Gastrocnemius medialis (tissue), 4 donors: ENCODE results near the gene ZNF622. TPM values are rescaled to one million over a fixed set of nuclear protein-coding genes. Genes with fewer than 3 reads are reported as not detected.

Experiments used
- ATAC-seq, 2 donors: fragments of 150-250 bp; one replicate each; pipeline ENCODE4 v1.9.1; 2016
- DNase-seq, 2 donors: peaks; one replicate each; pipeline ENCODE4 v3.0.0-alpha.2; 2019
- H3K27ac ChIP-seq, 4 donors: fragments of 200-600 bp; sonication (generic); 1 replicate in 1 of 4; 2 replicates in 3 of 4; pipeline ENCODE4 v1.5.1; 2016 to 2018; ENCODE audit warnings: mild to moderate bottlenecking in 2 of 4, moderate library complexity in 1 of 4
- H3K27me3 ChIP-seq, 3 donors: fragments of 200-600 bp; sonication (generic) in 2 of 3; 1 replicate in 1 of 3; 2 replicates in 2 of 3; pipeline versions ENCODE4 v1.5.1 to v1.6.0; 2016 to 2019; ENCODE audit warnings: mild to moderate bottlenecking in 1 of 3, moderate library complexity in 1 of 3
- H3K36me3 ChIP-seq, 2 donors: fragments of 200-600 bp; sonication (generic) in 1 of 2; one replicate each; pipeline ENCODE4 v1.5.1; 2017 to 2018
- H3K4me1 ChIP-seq, 2 donors: fragments of 200-600 bp; sonication (generic) in 1 of 2; one replicate each; pipeline ENCODE4 v1.5.1; 2016 to 2017; ENCODE audit warnings: mild to moderate bottlenecking in 2 of 2
- H3K4me3 ChIP-seq, 4 donors: fragments of 200-600 bp; sonication (generic) in 3 of 4; 1 replicate in 1 of 4; 2 replicates in 3 of 4; pipeline ENCODE4 v1.5.1; 2016 to 2019; ENCODE audit warnings: mild to moderate bottlenecking in 2 of 4
- H3K9me3 ChIP-seq, 3 donors: fragments of 200-600 bp; sonication (generic) in 2 of 3; 1 replicate in 1 of 3; 2 replicates in 2 of 3; pipeline ENCODE4 v1.5.1; 2016 to 2019
- CTCF ChIP-seq, 5 experiments: fragments of 450-650 bp in 3 of 5; fragments of 200-600 bp in 2 of 5; sonication (generic) in 2 of 5; IDR thresholded peaks in 4 of 5; conservative IDR thresholded peaks in 1 of 5; 1 replicate in 4 of 5; 2 replicates in 1 of 5; pipeline ENCODE4 v1.5.1; 2016 to 2019; ENCODE audit warnings: antibody characterized with exemption in 5 of 5, mild to moderate bottlenecking in 3 of 5, moderate library complexity in 3 of 5
- POLR2A ChIP-seq, 2 donors: fragments of 450-650 bp; IDR thresholded peaks; one replicate each; pipeline ENCODE4 v1.6.1; 2017; ENCODE audit warnings: antibody characterized with exemption in 2 of 2, mild to moderate bottlenecking in 2 of 2, moderate library complexity in 2 of 2
- in situ Hi-C, 4 donors: fragments of 200-750 bp; cut with MboI; loops; one replicate each; pipeline versions ENCODE4 v1.15.0 to v1.8.0; 2017; ENCODE audit warnings: low sequenced_read_pairs in 4 of 4
- intact Hi-C: fragments of 100-400 bp; cut with DNase I; formaldehyde crosslinking; loops from one replicate; pipeline ENCODE4 v1.15.1; 2023; ENCODE audit warnings: low total_unique reads
- total RNA-seq, 4 donors: library from RNA; depleted of rRNA; stranded (reverse); fragments of >200 nt; gene quantifications; one replicate each; pipeline versions ENCODE4 v1.1.0 to v1.2.3, GENCODE V29; 2016

The ZNF622 gene
- total RNA-seq, 4 donors from 2014 or later: 44.8 to 150 (median 75.1) TPM

GRCh38 chr5:16464231-16464630, 1.4 kb downstream of the ZNF622 start:
- ATAC-seq (no peak), DNase-seq (no peak)
- Histone ChIP-seq H3K9me3 (no peaks in the 10 kb centered on the region), H3K27ac (peak overlapping the region in 2 of 4 donors; percentile 92 to 94), H3K27me3 (no peaks in the 10 kb centered on the region), H3K4me1 (peaks cover 85 to 86% of the 10 kb centered on the region in 2 donors), H3K36me3 (peaks cover 0 to 22% of the 10 kb centered on the region in 2 donors), H3K4me3 (peak overlapping the region; percentile 78 to 97 (median 92))
- TF ChIP-seq CTCF (IDR thresholded peaks at IDR 0.05 in 4 of 5, conservative IDR thresholded peaks at IDR 0.05 in 1 of 5) (no peak), POLR2A (IDR thresholded peaks at IDR 0.05) (no peak)
- in situ Hi-C loops: loop anchor here in 3 of 4 donors (25.0 kb wide), 2 partner anchors 323 to 723 kb away; no protein-coding TSS in a partner anchor
- intact Hi-C loops: loop anchor here (2.0 to 10.0 kb wide), 2 partner anchors 87 to 471 kb away; partner anchors contain the start of gene MYO10

- Histone ChIP-seq H3K4me1 (peaks cover 84 to 86% of the 10 kb centered on the region in 2 donors), H3K36me3 (peaks cover 0 to 29% of the 10 kb centered on the region in 2 donors), H3K27me3 (no peaks in the 10 kb centered on the region), H3K9me3 (no peaks in the 10 kb centered on the region), H3K4me3 (no peak overlapping the region), H3K27ac (peak overlapping the region in 3 of 4 donors; percentile 29 to 92 (median 76))
- ATAC-seq: peak; percentile 12 to 22
- in situ Hi-C loops: loop anchor here in 3 of 4 donors (25.0 kb wide), 2 partner anchors 326 to 726 kb away; no protein-coding TSS in a partner anchor
- DNase-seq: no peak
- TF ChIP-seq POLR2A (IDR thresholded peaks at IDR 0.05) (peak in 1 of 2 donors; percentile 32), CTCF (IDR thresholded peaks at IDR 0.05 in 4 of 5, conservative IDR thresholded peaks at IDR 0.05 in 1 of 5) (no peak)
- intact Hi-C loops: loop anchor here (10.0 kb wide), 1 partner anchor 473 kb away; the partner anchor contains the start of gene MYO10
These were observed 3.8 kb downstream of the ZNF622 start for GRCh38 chr5:16461782-16462181.

GRCh38 chr5:16461026-16461425, 4.6 kb downstream of the ZNF622 start:
- no peak for TF ChIP-seq CTCF (IDR thresholded peaks at IDR 0.05 in 4 of 5, conservative IDR thresholded peaks at IDR 0.05 in 1 of 5)
- TF ChIP-seq POLR2A (IDR thresholded peaks at IDR 0.05): no peak
- Histone ChIP-seq H3K36me3 (peaks cover 0 to 29% of the 10 kb centered on the region in 2 donors), H3K27ac (peak overlapping the region in 2 of 4 donors; percentile 76 to 92), H3K27me3 (no peaks in the 10 kb centered on the region), H3K4me3 (no peak overlapping the region), H3K9me3 (no peaks in the 10 kb centered on the region), H3K4me1 (peaks cover 85 to 88% of the 10 kb centered on the region in 2 donors)
- no peak for ATAC-seq
- DNase-seq: no peak
- intact Hi-C loops (loop anchor here (10.0 kb wide), 1 partner anchor 474 kb away; the partner anchor contains the start of gene MYO10), in situ Hi-C loops (loop anchor here in 3 of 4 donors (25.0 kb wide), 2 partner anchors 326 to 726 kb away; no protein-coding TSS in a partner anchor)

- DNase-seq (no peak), ATAC-seq (peak in 1 of 2 donors; percentile 49)
- in situ Hi-C loops (loop anchor here in 3 of 4 donors (5.0 to 25.0 kb wide), 3 partner anchors 93 to 728 kb away; no protein-coding TSS in a partner anchor), intact Hi-C loops (loop anchor here (5.0 to 10.0 kb wide), 2 partner anchors 208 to 315 kb away; no protein-coding TSS in a partner anchor)
- Histone ChIP-seq H3K27me3 (no peaks in the 10 kb centered on the region), H3K36me3 (peaks cover 0 to 29% of the 10 kb centered on the region in 2 donors), H3K27ac (peak overlapping the region; percentile 10 to 92 (median 69)), H3K9me3 (no peaks in the 10 kb centered on the region), H3K4me1 (peaks cover 96% of the 10 kb centered on the region in 2 donors), H3K4me3 (peak overlapping the region in 1 of 4 donors; percentile 11)
- no peak for TF ChIP-seq CTCF (IDR thresholded peaks at IDR 0.05 in 4 of 5, conservative IDR thresholded peaks at IDR 0.05 in 1 of 5)
- TF ChIP-seq POLR2A (IDR thresholded peaks at IDR 0.05): peak in 1 of 2 donors; percentile 37
These were observed 6.1 kb downstream of the ZNF622 start for GRCh38 chr5:16459451-16459850.
